ENCODE data around the gene KIF5C.

GRCh38 chr2:149068996-149069888 lies 194.2 kb downstream of the KIF5C start:
- TF ChIP-seq ZNF274 (IDR thresholded peaks at IDR 0.05; ENCODE audit: low read depth, low read length), result no peak
- no peak for TF ChIP-seq YY1 (IDR thresholded peaks at IDR 0.05; ENCODE audit: insufficient read depth, insufficient read length)
- TF ChIP-seq SUZ12 (IDR thresholded peaks at IDR 0.05; ENCODE audit: extremely low read depth, insufficient read depth, insufficient read length), result no peak

All from NT2/D1 (cell line).